B cell (primary cell): ENCODE measurements around the gene UQCR11. TPM values are rescaled to one million over a fixed set of nuclear protein-coding genes. Genes with fewer than 3 reads are reported as not detected.

Experiments
- ATAC-seq: fragments of 200-7000 bp; cut with Tn5 transposase; one replicate; pipeline ENCODE4 v1.10.0; 2021; ENCODE audit warnings: low read depth, mild to moderate bottlenecking, moderate number of reproducible peaks, moderate library complexity
- CTCF ChIA-PET: fragments of 350-600 bp; sonication (Branson Sonifier 250); formaldehyde crosslinking; loops from one replicate; lab custom pipeline; 2021; ENCODE audit warnings: antibody characterized with exemption, inconsistent platforms; lab: Charles Lee
- POLR2A ChIA-PET: fragments of 350-600 bp; sonication (Branson Sonifier 250); formaldehyde crosslinking; loops from one replicate; lab custom pipeline; 2021; ENCODE audit warnings: antibody characterized with exemption; lab: Charles Lee
- DNase-seq: peaks from one replicate; pipeline ENCODE4 v3.0.0; 2013
- H2AFZ ChIP-seq: 2 replicates; pipeline ENCODE4 v1.6.1; 2012; ENCODE audit warnings: mild to moderate bottlenecking, low read depth, low read length; ENCODE audit not compliant: insufficient read depth, poor library complexity, severe bottlenecking
- H3K27ac ChIP-seq, 2 donors: 1 replicate in 1 of 2; 2 replicates in 1 of 2; pipeline ENCODE4 v1.5.1; 2012 to 2013; ENCODE audit warnings: low read length in 2 of 2, mild to moderate bottlenecking in 2 of 2, moderate library complexity in 1 of 2
- H3K27me3 ChIP-seq, 4 experiments: fragments of 200-600 bp in 1 of 4; sonication (generic) in 1 of 4; replicated peaks in 1 of 4; 1 replicate in 2 of 4; 2 replicates in 2 of 4; pipeline versions ENCODE4 v1.6.1 to v1.7.0; 2013 to 2016; ENCODE audit warnings: low read length in 3 of 4, mild to moderate bottlenecking in 2 of 4, mixed read lengths in 1 of 4, moderate library complexity in 1 of 4; ENCODE audit not compliant: insufficient read depth in 4 of 4, control insufficient read depth in 3 of 4; ENCODE audit errors: control extremely low read depth in 1 of 4
- H3K36me3 ChIP-seq, 2 experiments: replicated peaks in 1 of 2; 1 replicate in 1 of 2; 2 replicates in 1 of 2; pipeline versions ENCODE4 v1.6.1 to v1.7.1; 2013; ENCODE audit warnings: low read length in 1 of 2; ENCODE audit not compliant: insufficient read depth in 2 of 2, control insufficient read depth in 1 of 2; ENCODE audit errors: control extremely low read depth in 1 of 2, extremely low read depth in 1 of 2
- H3K4me1 ChIP-seq, 2 donors: fragments of 200-600 bp in 1 of 2; sonication (generic) in 1 of 2; 1 replicate in 1 of 2; 2 replicates in 1 of 2; pipeline versions ENCODE4 v1.5.1 to v1.6.1; 2013 to 2017; ENCODE audit warnings: low read length in 2 of 2; ENCODE audit not compliant: control insufficient read depth in 2 of 2, insufficient read depth in 2 of 2
- H3K4me2 ChIP-seq: replicated peaks from 2 replicates; pipeline ENCODE3; 2012; ENCODE audit warnings: mild to moderate bottlenecking, low read depth, low read length; ENCODE audit not compliant: poor library complexity, severe bottlenecking
- H3K4me3 ChIP-seq, 5 experiments: fragments of 200-600 bp in 1 of 5; sonication (generic) in 1 of 5; 1 replicate in 3 of 5; 2 replicates in 2 of 5; pipeline versions ENCODE4 v1.5.1 to v1.7.0; 2011 to 2016; ENCODE audit warnings: low read length in 4 of 5, mild to moderate bottlenecking in 4 of 5, low read depth in 2 of 5, control low read depth in 1 of 5, moderate library complexity in 1 of 5; ENCODE audit not compliant: insufficient read depth in 1 of 5; ENCODE audit errors: control extremely low read depth in 1 of 5, extremely low read depth in 1 of 5
- H3K79me2 ChIP-seq: fragments of 200-600 bp; sonication (generic); one replicate; pipeline ENCODE4 v1.6.0; 2016; ENCODE audit warnings: low read length; ENCODE audit not compliant: control insufficient read depth, insufficient read depth
- H3K9ac ChIP-seq: fragments of 200-600 bp; sonication (generic); 2 replicates; pipeline ENCODE4 v1.6.1; 2017; ENCODE audit warnings: mild to moderate bottlenecking, low read length, moderate library complexity
- H3K9me3 ChIP-seq, 3 donors: one replicate each; pipeline versions ENCODE4 v1.6.1 to v1.7.1; 2013; ENCODE audit warnings: low read length in 2 of 3; ENCODE audit not compliant: control insufficient read depth in 2 of 3, insufficient read depth in 1 of 3; ENCODE audit errors: control extremely low read depth in 1 of 3
- H4K20me1 ChIP-seq: 2 replicates; pipeline ENCODE4 v1.6.0; 2012; ENCODE audit warnings: mild to moderate bottlenecking, low read length; ENCODE audit not compliant: insufficient read depth, control insufficient read depth, poor library complexity, severe bottlenecking
- H3K27ac Mint-ChIP-seq: one replicate; pipeline ENCODE4 v1.8.0; 2021; ENCODE audit warnings: mixed read lengths
- H3K27me3 Mint-ChIP-seq: one replicate; pipeline ENCODE4 v1.8.0; 2021; ENCODE audit warnings: mixed read lengths
- H3K4me1 Mint-ChIP-seq: one replicate; pipeline ENCODE4 v1.8.0; 2021; ENCODE audit warnings: mixed read lengths
- H3K4me3 Mint-ChIP-seq: one replicate; pipeline ENCODE4 v1.8.0; 2021; ENCODE audit warnings: mixed read lengths
- H3K9me3 Mint-ChIP-seq: one replicate; pipeline ENCODE4 v1.8.0; 2022; ENCODE audit warnings: mixed read lengths; ENCODE audit not compliant: insufficient read depth
- EZH2 ChIP-seq: IDR thresholded peaks from 2 replicates; pipeline ENCODE4 v1.6.1; 2012; ENCODE audit warnings: borderline replicate concordance, low read depth, mild to moderate bottlenecking, moderate library complexity, low read length; ENCODE audit not compliant: insufficient read depth, poor library complexity, severe bottlenecking
- WGBS: methylation state at CpG from one replicate; pipeline ENCODE4 v1.1.5; 2013; ENCODE audit warnings: missing lambda C conversion rate; ENCODE audit not compliant: insufficient coverage; 5-methylcytosine and 5-hydroxymethylcytosine counted together
- intact Hi-C: fragments of 100-400 bp; cut with micrococcal nuclease; formaldehyde crosslinking; loops from one replicate; pipeline ENCODE4 v1.10.0; 2022
- polyA plus RNA-seq: library from polyadenylated mRNA; depleted of rRNA; stranded (reverse); fragments of >200 nt; gene quantifications from 2 replicates; pipeline ENCODE4 v1.2.3, GENCODE V29; 2012
- total RNA-seq, 2 donors: library from RNA; stranded (reverse); fragments of 120-200 nt in 1 of 2; gene quantifications; 1 replicate in 1 of 2; 2 replicates in 1 of 2; pipeline versions ENCODE4 v1.2.3 to v1.2.4, GENCODE V29; 2013 to 2022
- TF ChIP-seq, protein P1 (sequence below): fragments of 200-600 bp; IDR thresholded peaks from one replicate; pipeline ENCODE4 v1.8.0; 2022; ENCODE audit warnings: antibody characterized with exemption, mild to moderate bottlenecking

The UQCR11 gene
- total and polyA plus RNA-seq, 2 donors (not counting 1 experiment from before 2014, with no cell fraction given) = 59.5 to 66.8 TPM

DNA sequence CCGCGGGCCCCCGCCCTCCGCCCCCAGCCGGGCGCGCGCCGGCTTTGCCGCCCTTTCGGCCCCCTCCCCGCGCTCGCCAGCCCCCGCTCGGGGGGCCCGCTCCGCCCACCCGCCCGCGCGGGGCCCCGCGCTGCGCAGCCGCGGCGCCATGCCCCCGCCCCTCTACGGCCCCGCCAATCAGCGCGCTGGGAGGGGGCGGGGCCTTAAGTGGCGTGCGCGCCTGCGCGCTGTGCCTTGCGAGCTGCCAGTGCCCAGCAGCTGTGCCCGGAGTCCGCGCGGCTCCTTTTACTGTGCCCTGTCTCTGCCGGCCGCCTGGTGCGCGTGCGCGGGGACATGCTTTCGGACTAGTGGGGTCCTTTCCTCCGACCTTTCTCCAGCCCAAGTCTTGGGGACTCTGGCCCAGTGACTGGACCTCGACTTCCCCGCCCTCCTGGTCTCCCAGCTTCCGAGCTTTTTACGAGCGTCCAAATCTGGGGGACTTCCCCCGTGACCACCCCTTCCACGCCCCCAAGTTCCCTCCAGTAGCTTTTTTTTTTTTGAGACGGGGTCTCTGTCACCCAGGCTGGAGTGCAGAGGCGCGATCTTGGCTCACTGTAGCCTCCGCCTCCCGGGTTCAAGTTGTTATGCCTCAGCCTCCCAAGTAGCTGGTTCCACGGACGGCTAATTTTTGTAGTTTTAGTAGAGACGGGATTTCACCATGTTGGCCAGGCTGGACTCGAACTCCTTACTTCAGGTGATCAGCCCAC is 12.3 kb downstream of the UQCR11 start, which contains the start of gene MBD3:
MBD3 (minus strand) TSS at position 111 of the 746 bp plus-strand sequence. CDS start 234 bp downstream, outside the sequence.
- peak; percentile 93 for DNase-seq
- H3K9me3 Mint-ChIP-seq = no peaks in the 10 kb centered on the region
- Histone ChIP-seq H3K36me3 (peaks cover 4 to 12% of the 10 kb centered on the region in 2 experiments), H3K4me1 (peaks cover 17 to 34% of the 10 kb centered on the region in 2 donors), H3K27me3 (no peaks in the 10 kb centered on the region), H3K9ac (peak within 1 kb of the TSS; percentile 87), H4K20me1 (peaks cover 30% of the 10 kb centered on the region), H2AFZ (peak within 1 kb of the TSS; percentile 89), H3K27ac (peak within 1 kb of the TSS; percentile 84 to 89), H3K4me3 (peak within 1 kb of the TSS; percentile 36 to 90 (median 80)), H3K79me2 (peaks cover 43% of the 10 kb centered on the region), H3K4me2 (peak within 1 kb of the TSS; percentile 100), H3K9me3 (no peaks in the 10 kb centered on the region)
- peak within 1 kb of the TSS; percentile 93 for H3K4me3 Mint-ChIP-seq
- intact Hi-C loops = loop anchor here (1.0 kb wide), 4 partner anchors 12 to 103 kb away; partner anchors contain the start of genes MEX3D, PCSK4 and UQCR11
- no peaks in the 10 kb centered on the region for H3K27me3 Mint-ChIP-seq
- peak within 1 kb of the TSS; percentile 89 for H3K27ac Mint-ChIP-seq
- ATAC-seq = peak; percentile 87
- peaks cover 29% of the 10 kb centered on the region for H3K4me1 Mint-ChIP-seq
- POLR2A ChIA-PET = interaction anchor here (0.5 to 1.6 kb wide), 12 partner anchors 11 to 233 kb away, joined by 3 to 18 read pairs (median 4); partner anchors contain the start of genes TCF3 and UQCR11
- TF ChIP-seq EZH2 = no peak
- TF ChIP-seq, protein P1, sequence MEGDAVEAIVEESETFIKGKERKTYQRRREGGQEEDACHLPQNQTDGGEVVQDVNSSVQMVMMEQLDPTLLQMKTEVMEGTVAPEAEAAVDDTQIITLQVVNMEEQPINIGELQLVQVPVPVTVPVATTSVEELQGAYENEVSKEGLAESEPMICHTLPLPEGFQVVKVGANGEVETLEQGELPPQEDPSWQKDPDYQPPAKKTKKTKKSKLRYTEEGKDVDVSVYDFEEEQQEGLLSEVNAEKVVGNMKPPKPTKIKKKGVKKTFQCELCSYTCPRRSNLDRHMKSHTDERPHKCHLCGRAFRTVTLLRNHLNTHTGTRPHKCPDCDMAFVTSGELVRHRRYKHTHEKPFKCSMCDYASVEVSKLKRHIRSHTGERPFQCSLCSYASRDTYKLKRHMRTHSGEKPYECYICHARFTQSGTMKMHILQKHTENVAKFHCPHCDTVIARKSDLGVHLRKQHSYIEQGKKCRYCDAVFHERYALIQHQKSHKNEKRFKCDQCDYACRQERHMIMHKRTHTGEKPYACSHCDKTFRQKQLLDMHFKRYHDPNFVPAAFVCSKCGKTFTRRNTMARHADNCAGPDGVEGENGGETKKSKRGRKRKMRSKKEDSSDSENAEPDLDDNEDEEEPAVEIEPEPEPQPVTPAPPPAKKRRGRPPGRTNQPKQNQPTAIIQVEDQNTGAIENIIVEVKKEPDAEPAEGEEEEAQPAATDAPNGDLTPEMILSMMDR = no peak
- WGBS = 2% methylated on average over 65 of the region's 68 CpGs
- CTCF ChIA-PET = interaction anchor here (0.6 to 2.5 kb wide), 7 partner anchors 13 to 233 kb away, joined by 3 to 18 read pairs (median 5); partner anchors contain the start of gene UQCR11
